ENCODE results near the gene MBD3L5.
"Not testable (repeated sequence)": the region's sequence is repeated elsewhere in the genome, so short reads cannot be mapped to it uniquely, and the experiment has no call there.

GRCh38 chr19:7040079-7040478, 9.7 kb downstream of the MBD3L5 start, which contains the start of gene MBD3L4:
- TF ChIP-seq, protein P1, sequence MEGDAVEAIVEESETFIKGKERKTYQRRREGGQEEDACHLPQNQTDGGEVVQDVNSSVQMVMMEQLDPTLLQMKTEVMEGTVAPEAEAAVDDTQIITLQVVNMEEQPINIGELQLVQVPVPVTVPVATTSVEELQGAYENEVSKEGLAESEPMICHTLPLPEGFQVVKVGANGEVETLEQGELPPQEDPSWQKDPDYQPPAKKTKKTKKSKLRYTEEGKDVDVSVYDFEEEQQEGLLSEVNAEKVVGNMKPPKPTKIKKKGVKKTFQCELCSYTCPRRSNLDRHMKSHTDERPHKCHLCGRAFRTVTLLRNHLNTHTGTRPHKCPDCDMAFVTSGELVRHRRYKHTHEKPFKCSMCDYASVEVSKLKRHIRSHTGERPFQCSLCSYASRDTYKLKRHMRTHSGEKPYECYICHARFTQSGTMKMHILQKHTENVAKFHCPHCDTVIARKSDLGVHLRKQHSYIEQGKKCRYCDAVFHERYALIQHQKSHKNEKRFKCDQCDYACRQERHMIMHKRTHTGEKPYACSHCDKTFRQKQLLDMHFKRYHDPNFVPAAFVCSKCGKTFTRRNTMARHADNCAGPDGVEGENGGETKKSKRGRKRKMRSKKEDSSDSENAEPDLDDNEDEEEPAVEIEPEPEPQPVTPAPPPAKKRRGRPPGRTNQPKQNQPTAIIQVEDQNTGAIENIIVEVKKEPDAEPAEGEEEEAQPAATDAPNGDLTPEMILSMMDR (conservative IDR thresholded peaks at IDR 0.05 in 1 of 2, IDR thresholded peaks at IDR 0.05 in 1 of 2; ENCODE audit: extremely low read depth in 1 of 2, insufficient read depth in 1 of 2, low read depth in 1 of 2, low read length in 2 of 2) = not testable (repeated sequence)
- not testable (repeated sequence) for TF ChIP-seq EZH2 (IDR thresholded peaks at IDR 0.05; ENCODE audit: borderline replicate concordance, low read length)

All from mammary epithelial cell (primary cell).